Astrocyte of the cerebellum (primary cell): ENCODE data around the gene HPS4.

Experiments
- DNase-seq: peaks from one replicate; pipeline ENCODE4 v3.0.0-alpha.2; 2011; ENCODE audit warnings: low read depth
- H3K4me3 ChIP-seq: 2 replicates; pipeline ENCODE4 v1.5.1; 2011; ENCODE audit warnings: mild to moderate bottlenecking, low read depth, low read length, moderate library complexity
- CTCF ChIP-seq: IDR thresholded peaks from 2 replicates; pipeline ENCODE4 v1.5.1; 2012; ENCODE audit warnings: low read length, low read depth, moderate library complexity, mild to moderate bottlenecking; ENCODE audit errors: missing control alignments
- in situ Hi-C: cut with HindIII; loops from 2 replicates; pipeline ENCODE4 v1.10.0; 2017; ENCODE audit warnings: low sequenced_read_pairs

HPS4 gene

GRCh38 chr22:26453812-26454500, 29.6 kb downstream of the HPS4 start:
- H3K4me3 ChIP-seq: no peak overlapping the region
- in situ Hi-C loops: no loop called here
- DNase-seq: no peak
- no peak for TF ChIP-seq CTCF

GRCh38 chr22:26453216-26453615, 30.4 kb downstream of the HPS4 start:
- TF ChIP-seq CTCF: no peak
- in situ Hi-C loops: no loop called here
- H3K4me3 ChIP-seq: no peak overlapping the region
- no peak for DNase-seq

GRCh38 chr22:26452236-26453016, 31.2 kb downstream of the HPS4 start:
- H3K4me3 ChIP-seq: no peak overlapping the region
- TF ChIP-seq CTCF: no peak
- in situ Hi-C loops: no loop called here
- no peak for DNase-seq

- TF ChIP-seq CTCF: no peak
- DNase-seq: no peak
- H3K4me3 ChIP-seq: no peak overlapping the region
- in situ Hi-C loops: no loop called here
These were observed 33.0 kb downstream of the HPS4 start for GRCh38 chr22:26450453-26451185.

- H3K4me3 ChIP-seq: no peak overlapping the region
- no peak for TF ChIP-seq CTCF
- in situ Hi-C loops: no loop called here
- no peak for DNase-seq
These were observed 34.6 kb downstream of the HPS4 start for GRCh38 chr22:26448941-26449340.

- no peak for TF ChIP-seq CTCF
- no peak overlapping the region for H3K4me3 ChIP-seq
- in situ Hi-C loops: no loop called here
- no peak for DNase-seq
These were observed 35.2 kb downstream of the HPS4 start for GRCh38 chr22:26448334-26448733.
